HepG2 (cell line): ENCODE measurements around the gene EID1. TPM values are rescaled to one million over a fixed set of nuclear protein-coding genes. Genes with fewer than 3 reads are reported as not detected.

Experiments used
- ATAC-seq: fragments of 200-7000 bp; cut with Tn5 transposase; 3 replicates; pipeline ENCODE4 v1.9.1; 2020; ENCODE audit warnings: mild to moderate bottlenecking, moderate library complexity
- BruUV-seq: library from RNA; stranded (reverse); fragments of 400-500 nt; replicated peaks from 2 replicates; lab custom pipeline; 2021; lab: Mats Ljungman, UMichigan
- CTCF ChIA-PET: fragments of 300-600 bp; formaldehyde crosslinking; extraction: SDS; loops from one replicate; lab custom pipeline; 2021; ENCODE audit warnings: low total read pairs, inconsistent platforms, low intra/inter-chr PET ratio; lab: Yijun Ruan, JAX
- POLR2A ChIA-PET: fragments of 350-600 bp; sonication (Branson Sonifier 250); formaldehyde crosslinking; loops from one replicate; lab custom pipeline; 2020; ENCODE audit warnings: antibody characterized with exemption, inconsistent platforms; lab: Yijun Ruan, JAX
- DNase-seq: peaks from one replicate; pipeline ENCODE4 v3.0.0-alpha.2; 2015; ENCODE audit warnings: low spot score
- FAIRE-seq: peaks from 3 replicates; lab custom pipeline; 2011; peaks lifted over from hg19 to GRCh38; lab: Jason Lieb, UNC
- H2AFZ ChIP-seq: one replicate; pipeline ENCODE4 v1.6.1; 2011; ENCODE audit warnings: low read length, inconsistent platforms
- H3K27ac ChIP-seq: fragments of 300-600 bp; 3 replicates; pipeline ENCODE4 v1.8.0; 2011; ENCODE audit warnings: mixed run types, mild to moderate bottlenecking, mixed read lengths, low read length, inconsistent platforms; ENCODE audit not compliant: insufficient read depth; ENCODE audit errors: extremely low read length
- H3K27me3 ChIP-seq, 2 experiments: fragments of 200-600 bp in 1 of 2; 2 replicates in 1 of 2; 3 replicates in 1 of 2; pipeline versions ENCODE4 v1.6.0 to v1.8.0; 2011; ENCODE audit warnings: low read length in 2 of 2, mild to moderate bottlenecking in 2 of 2, moderate library complexity in 2 of 2, inconsistent platforms in 1 of 2; ENCODE audit not compliant: insufficient read depth in 2 of 2, control insufficient read depth in 1 of 2
- H3K36me3 ChIP-seq, 2 experiments: fragments of 200-600 bp in 1 of 2; replicated peaks in 1 of 2; 2 replicates in 1 of 2; 3 replicates in 1 of 2; pipeline versions ENCODE4 v1.5.1 to v1.8.0; 2011; ENCODE audit warnings: low read length in 2 of 2, inconsistent platforms in 1 of 2; ENCODE audit not compliant: insufficient read depth in 2 of 2, control insufficient read depth in 1 of 2
- H3K4me1 ChIP-seq: 2 replicates; pipeline ENCODE4 v1.5.1; 2012; ENCODE audit warnings: low read length, inconsistent platforms; ENCODE audit not compliant: insufficient read depth
- H3K4me2 ChIP-seq: 2 replicates; pipeline ENCODE4 v1.6.0; 2011; ENCODE audit warnings: low read depth, low read length, inconsistent platforms
- H3K4me3 ChIP-seq, 3 experiments: fragments of 200-600 bp in 1 of 3; sonication (generic), shearing (Covaris generic) in 1 of 3; replicated peaks in 1 of 3; 2 replicates each; pipeline ENCODE4 v1.5.1; 2011 to 2016; ENCODE audit warnings: low read length in 3 of 3, inconsistent platforms in 2 of 3, low read depth in 2 of 3, mild to moderate bottlenecking in 2 of 3, control low read depth in 1 of 3, mixed read lengths in 1 of 3; ENCODE audit not compliant: insufficient read depth in 1 of 3
- H3K79me2 ChIP-seq: one replicate; pipeline ENCODE4 v1.6.1; 2011; ENCODE audit warnings: low read length, inconsistent platforms; ENCODE audit not compliant: insufficient read depth
- H3K9ac ChIP-seq: 2 replicates; pipeline ENCODE4 v1.6.0; 2011; ENCODE audit warnings: mild to moderate bottlenecking, low read depth, low read length, inconsistent platforms; ENCODE audit not compliant: insufficient read depth
- H3K9me3 ChIP-seq: 2 replicates; pipeline ENCODE4 v1.5.1; 2012; ENCODE audit warnings: mild to moderate bottlenecking, low read length
- H4K20me1 ChIP-seq: 2 replicates; pipeline ENCODE4 v1.6.0; 2011; ENCODE audit warnings: inconsistent platforms, mild to moderate bottlenecking, low read length, moderate library complexity; ENCODE audit not compliant: insufficient read depth
- FOXJ3 ChIP-seq: sonication (generic); formaldehyde crosslinking; IDR thresholded peaks from 2 replicates; pipeline ENCODE4 v1.4.0; 2020; ENCODE audit warnings: missing genetic modification reagents, mild to moderate bottlenecking, borderline replicate concordance
- HCFC1 ChIP-seq: fragments of 150-350 bp; IDR thresholded peaks from 2 replicates; pipeline ENCODE4 v1.6.1; 2014; ENCODE audit warnings: low read depth, low read length
- KDM5A ChIP-seq: fragments of 200-600 bp; sonication (generic); IDR thresholded peaks from 2 replicates; pipeline ENCODE4 v1.7.0; 2018; ENCODE audit warnings: antibody characterized with exemption, mild to moderate bottlenecking, low read length, borderline replicate concordance
- KLF16 ChIP-seq, 2 experiments: sonication (generic) in 1 of 2; formaldehyde crosslinking in 1 of 2; IDR thresholded peaks; 2 replicates each; pipeline versions ENCODE4 v1.6.1 to v1.8.0; 2016 to 2023; ENCODE audit warnings: missing genetic modification reagents in 2 of 2, missing compliant biosample characterization in 1 of 2
- NONO ChIP-seq, 2 experiments: fragments of 450-650 bp in 1 of 2; sonication (generic) in 1 of 2; formaldehyde crosslinking in 1 of 2; IDR thresholded peaks in 1 of 2; conservative IDR thresholded peaks in 1 of 2; 2 replicates each; pipeline versions ENCODE4 v1.6.1 to v1.8.0; 2017 to 2022; ENCODE audit warnings: mild to moderate bottlenecking in 1 of 2, missing genetic modification reagents in 1 of 2, moderate library complexity in 1 of 2
- ZC3H4 ChIP-seq: sonication (generic); formaldehyde crosslinking; IDR thresholded peaks from 2 replicates; pipeline ENCODE4 v1.4.0; 2020; ENCODE audit warnings: missing genetic modification reagents, borderline replicate concordance
- ZFYVE20 ChIP-seq: sonication (generic); formaldehyde crosslinking; IDR thresholded peaks from 2 replicates; pipeline ENCODE4 v1.8.0; 2023; ENCODE audit warnings: low read depth, mild to moderate bottlenecking, moderate library complexity, missing genetic modification reagents, borderline replicate concordance
- ZMYM3 ChIP-seq: sonication (generic); formaldehyde crosslinking; IDR thresholded peaks from 2 replicates; pipeline ENCODE4 v1.5.1; 2020; ENCODE audit warnings: mild to moderate bottlenecking, missing genetic modification reagents
- ZNF513 ChIP-seq: sonication (generic); formaldehyde crosslinking; conservative IDR thresholded peaks from 2 replicates; pipeline ENCODE4 v1.5.0; 2020; ENCODE audit warnings: missing genetic modification reagents
- ZNF547 ChIP-seq: sonication (generic); formaldehyde crosslinking; IDR thresholded peaks from 2 replicates; pipeline ENCODE4 v1.5.1; 2020; ENCODE audit warnings: mild to moderate bottlenecking, missing genetic modification reagents
- ZNF703 ChIP-seq: sonication (generic); formaldehyde crosslinking; IDR thresholded peaks from 2 replicates; pipeline ENCODE4 v1.5.1; 2020; ENCODE audit warnings: missing genetic modification reagents, mild to moderate bottlenecking, moderate library complexity, borderline replicate concordance
- ZNF777 ChIP-seq: sonication (generic); formaldehyde crosslinking; IDR thresholded peaks from 2 replicates; pipeline ENCODE4 v1.4.0; 2020; ENCODE audit warnings: missing genetic modification reagents
- ZNF782 ChIP-seq: sonication (generic); formaldehyde crosslinking; IDR thresholded peaks from 2 replicates; pipeline ENCODE4 v1.4.0; 2020; ENCODE audit warnings: missing genetic modification reagents, mild to moderate bottlenecking, borderline replicate concordance
- ZSCAN12 ChIP-seq: sonication (generic); formaldehyde crosslinking; IDR thresholded peaks from 2 replicates; pipeline ENCODE4 v1.9.0; 2021; ENCODE audit warnings: mild to moderate bottlenecking, missing genetic modification reagents
- WGBS: methylation state at CpG from one replicate; pipeline ENCODE4 v1.1.6; 2017; ENCODE audit warnings: low lambda C conversion rate; 5-methylcytosine and 5-hydroxymethylcytosine counted together
- in situ Hi-C: cut with HindIII; loops from 2 replicates; pipeline ENCODE4 v1.10.0; 2017; ENCODE audit warnings: low pct_unique_long_range_greater_than_20kb; ENCODE audit not compliant: extremely low pct_ligation_motif_present
- intact Hi-C: fragments of 100-400 bp; cut with micrococcal nuclease; formaldehyde crosslinking; loops from one replicate; pipeline ENCODE4 v1.10.0; 2022; ENCODE audit not compliant: unreplicated experiment
- polyA plus RNA-seq, 8 experiments: library from polyadenylated mRNA; depleted of rRNA in 3 of 8; stranded (reverse) in 7 of 8; unstranded in 1 of 8; fragments of >200 nt; fragmentation: Illumina TruSeq in 4 of 8; extraction: Trizol in 4 of 8; gene quantifications; 2 replicates each; pipeline versions ENCODE4 v1.2.1 to v1.2.3, GENCODE V29; 2011 to 2016; ENCODE audit warnings: low read depth in 4 of 8, missing spikeins in 1 of 8, mixed read lengths in 1 of 8; ENCODE audit not compliant: insufficient read depth in 1 of 8
- total RNA-seq, 5 experiments: library from RNA; depleted of rRNA; stranded (reverse); fragments of >200 nt; fragmentation: Illumina TruSeq; extraction: Trizol; gene quantifications; 2 replicates each; pipeline ENCODE4 v1.2.3, GENCODE V29; 2016; ENCODE audit warnings: low read depth in 1 of 5

EID1 gene
- total and polyA plus RNA-seq, 2 of the 13 experiments (the other 11 are each of a cell fraction or from before 2014, with no cell fraction given), result 2.2 to 5.4 TPM

DNA sequence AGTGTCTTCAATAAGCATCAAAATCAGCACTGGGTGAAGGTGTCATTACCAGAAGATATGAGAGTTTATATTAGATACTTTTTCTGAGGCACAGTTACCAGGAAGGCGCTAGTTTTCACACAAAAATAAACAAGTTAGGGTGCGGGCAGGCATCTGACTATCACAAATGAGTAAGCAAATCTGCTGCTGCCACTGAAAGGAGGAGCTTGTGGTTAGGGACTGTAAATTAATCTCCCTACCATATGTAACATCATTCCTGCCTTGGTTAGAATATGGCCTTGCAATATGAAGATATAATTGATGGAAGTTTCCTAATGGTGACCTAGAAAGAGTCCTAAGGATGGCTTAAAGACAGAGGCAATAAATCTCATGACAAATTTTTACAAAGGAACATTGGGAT, 19.5 kb upstream of the EID1 start (continued):
- TF ChIP-seq ZNF782 (no peak), NONO (IDR thresholded peaks at IDR 0.05) (no peak), NONO (CRISPR knock-in tag; conservative IDR thresholded peaks at IDR 0.05) (no peak), ZNF703 (CRISPR knock-in tag) (no peak), ZNF547 (CRISPR knock-in tag) (no peak)
- TF ChIP-seq, all 625 proteins: peak for 0

DNA sequence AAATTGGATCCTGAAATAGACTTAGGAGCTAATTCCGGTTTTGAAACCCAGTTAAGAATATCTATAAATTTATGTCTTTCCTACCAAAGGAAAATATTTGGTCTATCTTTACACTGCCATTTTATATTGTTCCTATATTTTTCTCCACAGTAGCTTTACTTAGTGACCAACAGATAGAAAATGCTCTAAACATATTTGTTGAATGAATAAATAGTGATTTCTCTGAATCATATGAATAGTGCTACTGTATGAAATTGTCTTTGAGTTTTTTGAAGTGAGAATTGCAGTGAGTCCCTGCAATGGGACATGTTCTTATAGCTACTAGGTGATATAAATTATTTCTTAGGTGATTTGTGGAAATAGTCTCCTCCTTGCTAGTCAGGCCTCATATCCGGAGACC, 18.5 kb upstream of the EID1 start:
- Histone ChIP-seq H3K4me1 (peaks cover 11% of the 10 kb centered on the region), H3K36me3 (no peaks in the 10 kb centered on the region), H3K4me2 (no peak overlapping the region), H3K27me3 (no peaks in the 10 kb centered on the region; a peak in 2 of 5 replicates), H4K20me1 (no peaks in the 10 kb centered on the region), H3K9ac (no peak overlapping the region), H3K27ac (no peak overlapping the region), H2AFZ (no peak overlapping the region), H3K4me3 (no peak overlapping the region), H3K9me3 (no peaks in the 10 kb centered on the region), H3K79me2 (no peaks in the 10 kb centered on the region)
- ChIA-PET POLR2A (no interaction called here), CTCF (no interaction called here)
- intact Hi-C loops, result no loop called here
- DNase-seq, result no peak
- 42% methylated on average over 2 of the region's 2 CpGs for WGBS
- no peak for TF ChIP-seq ZFYVE20
- no peak for TF ChIP-seq KDM5A
- TF ChIP-seq ZSCAN12, result no peak
- TF ChIP-seq FOXJ3 (CRISPR knock-in tag), result no peak
- TF ChIP-seq ZC3H4 (CRISPR knock-in tag), result no peak
- no peak for TF ChIP-seq ZMYM3 (CRISPR knock-in tag)
- no peak for TF ChIP-seq ZNF777 (CRISPR knock-in tag)
- no peak for TF ChIP-seq KLF16 (CRISPR knock-in tag; IDR thresholded peaks at IDR 0.05)
- TF ChIP-seq ZNF513 (CRISPR knock-in tag), result no peak
- no peak for TF ChIP-seq HCFC1
- in situ Hi-C loops, result loop anchor here (25.0 kb wide), 1 partner anchor 228 kb away; no protein-coding TSS in a partner anchor
- FAIRE-seq, result no peak
- no peak for ATAC-seq
- BruUV-seq, result no TSS peak
